ENCODE results near the gene RIN3.

DNA sequence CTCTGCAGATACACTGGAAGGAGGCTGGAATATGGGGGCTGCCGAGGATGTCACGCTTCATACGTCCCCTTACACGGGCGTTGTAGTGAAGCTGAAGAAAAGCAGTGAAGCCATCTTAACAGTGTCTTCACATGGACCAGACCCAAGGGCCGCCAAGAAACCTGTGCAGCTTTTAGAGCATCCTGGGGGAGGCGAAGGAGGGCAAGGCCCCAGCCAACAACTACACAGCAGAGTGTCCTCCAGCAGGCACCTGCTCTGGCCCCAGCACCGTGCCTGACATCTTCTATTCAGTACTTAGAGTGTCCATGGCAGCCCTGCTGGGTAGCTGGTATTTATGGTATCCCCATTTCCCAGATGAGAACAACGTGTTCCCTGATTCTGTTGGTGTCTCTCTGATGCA, 48.9 kb upstream of the RIN3 start:
- TF ChIP-seq, protein P1, sequence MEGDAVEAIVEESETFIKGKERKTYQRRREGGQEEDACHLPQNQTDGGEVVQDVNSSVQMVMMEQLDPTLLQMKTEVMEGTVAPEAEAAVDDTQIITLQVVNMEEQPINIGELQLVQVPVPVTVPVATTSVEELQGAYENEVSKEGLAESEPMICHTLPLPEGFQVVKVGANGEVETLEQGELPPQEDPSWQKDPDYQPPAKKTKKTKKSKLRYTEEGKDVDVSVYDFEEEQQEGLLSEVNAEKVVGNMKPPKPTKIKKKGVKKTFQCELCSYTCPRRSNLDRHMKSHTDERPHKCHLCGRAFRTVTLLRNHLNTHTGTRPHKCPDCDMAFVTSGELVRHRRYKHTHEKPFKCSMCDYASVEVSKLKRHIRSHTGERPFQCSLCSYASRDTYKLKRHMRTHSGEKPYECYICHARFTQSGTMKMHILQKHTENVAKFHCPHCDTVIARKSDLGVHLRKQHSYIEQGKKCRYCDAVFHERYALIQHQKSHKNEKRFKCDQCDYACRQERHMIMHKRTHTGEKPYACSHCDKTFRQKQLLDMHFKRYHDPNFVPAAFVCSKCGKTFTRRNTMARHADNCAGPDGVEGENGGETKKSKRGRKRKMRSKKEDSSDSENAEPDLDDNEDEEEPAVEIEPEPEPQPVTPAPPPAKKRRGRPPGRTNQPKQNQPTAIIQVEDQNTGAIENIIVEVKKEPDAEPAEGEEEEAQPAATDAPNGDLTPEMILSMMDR (IDR thresholded peaks at IDR 0.05): no peak
- TF ChIP-seq SIN3A (IDR thresholded peaks at IDR 0.05; ENCODE audit: borderline replicate concordance, insufficient read depth, low read depth, low read length): no peak

Measured in Panc1 (cell line).